Endothelial cell of umbilical vein (primary cell): Measurements from ENCODE around the gene JAKMIP1. TPM values are rescaled to one million over a fixed set of nuclear protein-coding genes. Genes with fewer than 3 reads are reported as not detected.

Source experiments
- BruUV-seq: library from RNA; stranded (reverse); fragments of 400-500 nt; replicated peaks from 2 replicates; lab custom pipeline; 2021; lab: Mats Ljungman, UMichigan
- CTCF ChIA-PET: fragments of 300-600, 350-600 bp; sonication (Branson Sonifier 250); formaldehyde crosslinking; loops from one replicate; lab custom pipeline; 2021; ENCODE audit warnings: antibody characterized with exemption, inconsistent platforms; lab: Charles Lee
- POLR2A ChIA-PET: fragments of 300-600, 350-600 bp; sonication (Branson Sonifier 250); formaldehyde crosslinking; loops from one replicate; lab custom pipeline; 2021; ENCODE audit warnings: antibody characterized with exemption, inconsistent platforms; lab: Charles Lee
- DNase-seq: peaks from one replicate; pipeline ENCODE4 v3.0.0-alpha.2; 2011; ENCODE audit warnings: low read depth, low spot score
- FAIRE-seq: peaks from 2 replicates; lab custom pipeline; 2011; peaks lifted over from hg19 to GRCh38; lab: Jason Lieb, UNC
- H2AFZ ChIP-seq: 2 replicates; pipeline ENCODE4 v1.6.0; 2012; ENCODE audit warnings: low read depth, low read length, control low read depth, inconsistent platforms
- H3K27ac ChIP-seq: 2 replicates; pipeline ENCODE4 v1.5.1; 2011; ENCODE audit warnings: low read depth, mild to moderate bottlenecking, control low read depth, low read length, moderate library complexity; ENCODE audit not compliant: insufficient read depth
- H3K27me3 ChIP-seq, 2 experiments: 2 replicates each; pipeline versions ENCODE4 v1.6.0 to v1.6.1; 2011; ENCODE audit warnings: low read length in 2 of 2, mixed read lengths in 1 of 2; ENCODE audit not compliant: control insufficient read depth in 2 of 2, insufficient read depth in 2 of 2
- H3K36me3 ChIP-seq, 2 experiments: 2 replicates in 1 of 2; 3 replicates in 1 of 2; pipeline ENCODE4 v1.5.1; 2011; ENCODE audit warnings: low read length in 2 of 2, mild to moderate bottlenecking in 1 of 2, moderate library complexity in 1 of 2; ENCODE audit not compliant: control insufficient read depth in 2 of 2, insufficient read depth in 2 of 2; ENCODE audit errors: extremely low read depth in 1 of 2
- H3K4me1 ChIP-seq: 3 replicates; pipeline ENCODE4 v1.5.1; 2011; ENCODE audit warnings: mild to moderate bottlenecking, low read length; ENCODE audit not compliant: control insufficient read depth, insufficient read depth; ENCODE audit errors: extremely low read depth
- H3K4me2 ChIP-seq: 2 replicates; pipeline ENCODE4 v1.6.1; 2011; ENCODE audit warnings: low read length, control low read depth, mixed read lengths; ENCODE audit not compliant: insufficient read depth
- H3K4me3 ChIP-seq, 3 experiments: fragments of 200-600 bp in 1 of 3; sonication (generic), shearing (Covaris generic) in 1 of 3; replicated peaks in 1 of 3; 2 replicates each; pipeline ENCODE4 v1.5.1; 2011 to 2016; ENCODE audit warnings: control low read depth in 3 of 3, low read length in 3 of 3, mild to moderate bottlenecking in 2 of 3, inconsistent platforms in 1 of 3, low read depth in 1 of 3, moderate library complexity in 1 of 3; ENCODE audit not compliant: insufficient read depth in 1 of 3
- H3K79me2 ChIP-seq: 2 replicates; pipeline ENCODE4 v1.6.0; 2012; ENCODE audit warnings: low read length, inconsistent platforms; ENCODE audit not compliant: control insufficient read depth, insufficient read depth
- H3K9ac ChIP-seq: replicated peaks from 2 replicates; pipeline ENCODE3; 2011; ENCODE audit warnings: low read length, control low read depth; ENCODE audit not compliant: insufficient read depth; ENCODE audit errors: extremely low read depth
- H3K9me1 ChIP-seq: replicated peaks from 3 replicates; pipeline ENCODE4 v1.6.0; 2011; ENCODE audit warnings: mild to moderate bottlenecking, low read length; ENCODE audit not compliant: control insufficient read depth, insufficient read depth; ENCODE audit errors: extremely low read depth
- H3K9me3 ChIP-seq: replicated peaks from 2 replicates; pipeline ENCODE4 v1.5.1; 2012; ENCODE audit warnings: low read length, inconsistent platforms; ENCODE audit not compliant: control insufficient read depth, insufficient read depth
- H4K20me1 ChIP-seq: replicated peaks from 2 replicates; pipeline ENCODE3; 2011; ENCODE audit warnings: mild to moderate bottlenecking, low read length; ENCODE audit not compliant: control insufficient read depth, insufficient read depth; ENCODE audit errors: extremely low read depth
- CTCF ChIP-seq, 2 donors: IDR thresholded peaks; 1 replicate in 1 of 2; 2 replicates in 1 of 2; pipeline ENCODE4 v1.5.1; 2011; ENCODE audit warnings: low read length in 2 of 2, mild to moderate bottlenecking in 2 of 2, moderate library complexity in 2 of 2, control low read depth in 1 of 2, inconsistent platforms in 1 of 2, low read depth in 1 of 2; ENCODE audit not compliant: insufficient read depth in 1 of 2; ENCODE audit errors: extremely low read depth in 1 of 2
- EZH2 ChIP-seq: IDR thresholded peaks from 2 replicates; pipeline ENCODE4 v1.6.1; 2012; ENCODE audit warnings: borderline replicate concordance, low read depth, mild to moderate bottlenecking, moderate library complexity, low read length, inconsistent platforms; ENCODE audit not compliant: severe bottlenecking
- FOS ChIP-seq: IDR thresholded peaks from 2 replicates; pipeline ENCODE4 v1.6.1; 2011; ENCODE audit warnings: mild to moderate bottlenecking, low read length, moderate library complexity, borderline replicate concordance; ENCODE audit not compliant: insufficient read depth
- GATA2 ChIP-seq: IDR thresholded peaks from 2 replicates; pipeline ENCODE4 v1.7.0; 2011; ENCODE audit warnings: low read depth, mild to moderate bottlenecking, moderate library complexity, mixed read lengths, low read length; ENCODE audit not compliant: insufficient read length, insufficient read depth
- JUN ChIP-seq: IDR thresholded peaks from 2 replicates; pipeline ENCODE4 v1.6.1; 2011; ENCODE audit warnings: borderline replicate concordance, low read depth; ENCODE audit not compliant: insufficient read length, insufficient read depth
- MAX ChIP-seq: IDR thresholded peaks from 2 replicates; pipeline ENCODE4 v1.6.1; 2011; ENCODE audit not compliant: insufficient read depth, insufficient read length
- MYC ChIP-seq: IDR thresholded peaks from one replicate; pipeline ENCODE4 v1.6.1; 2011; ENCODE audit warnings: mild to moderate bottlenecking, low read depth, low read length
- POLR2A ChIP-seq: IDR thresholded peaks from 2 replicates; pipeline ENCODE4 v1.6.1; 2012; ENCODE audit warnings: low read depth, mild to moderate bottlenecking, control low read depth, low read length
- POLR2AphosphoS5 ChIP-seq: IDR thresholded peaks from 2 replicates; pipeline ENCODE4 v1.6.1; 2012; ENCODE audit warnings: low read depth, mild to moderate bottlenecking, control low read depth, low read length, moderate library complexity; ENCODE audit not compliant: insufficient read depth
- dilution Hi-C: fragments of 300-500 bp; cut with MboI; formaldehyde crosslinking; loops from one replicate; pipeline ENCODE4 v1.15.0; 2019; ENCODE audit warnings: low sequenced_read_pairs; ENCODE audit not compliant: extremely low pct_ligation_motif_present
- intact Hi-C: fragments of 100-400 bp; cut with micrococcal nuclease; formaldehyde crosslinking; loops from one replicate; pipeline ENCODE4 v1.10.0; 2022
- polyA plus RNA-seq, 4 experiments: library from polyadenylated mRNA; depleted of rRNA in 3 of 4; stranded (reverse) in 3 of 4; unstranded in 1 of 4; fragments of >200 nt; gene quantifications; 2 replicates each; pipeline versions ENCODE4 v1.2.1 to v1.2.3, GENCODE V29; 2011 to 2012; ENCODE audit warnings: missing spikeins in 1 of 4
- total RNA-seq: library from RNA; stranded (reverse); gene quantifications from 2 replicates; pipeline ENCODE4 v1.2.3, GENCODE V29; 2021

JAKMIP1 gene
- total and polyA plus RNA-seq, 2 donors (not counting 3 experiments of a cell fraction or from before 2014, with no cell fraction given), result not detected

- intact Hi-C loops (no loop called here), dilution Hi-C loops (no loop called here)
- peaks cover 4% of the 10 kb centered on the region in 2 experiments for H3K27me3 ChIP-seq
- no peaks in the 10 kb centered on the region for H3K79me2 ChIP-seq
- H3K4me3 ChIP-seq, result no peak overlapping the region
- CTCF ChIA-PET, result interaction anchor here (1.5 kb wide), 1 partner anchor 134 kb away, joined by 3 read pairs; no protein-coding TSS in a partner anchor
- no peak for DNase-seq
- no peaks in the 10 kb centered on the region for H4K20me1 ChIP-seq
- TF ChIP-seq POLR2AphosphoS5 (no peak), GATA2 (no peak), MAX (no peak), FOS (no peak), POLR2A (no peak), EZH2 (no peak), CTCF (IDR thresholded peaks at IDR 0.05; ENCODE audit: extremely low read depth in 1 of 2, insufficient read depth in 1 of 2, low read depth in 1 of 2, low read length in 2 of 2) (no peak), MYC (no peak), JUN (no peak)
- no peaks in the 10 kb centered on the region for H3K9me3 ChIP-seq
- no peak overlapping the region for H2AFZ ChIP-seq
- POLR2A ChIA-PET, result no interaction called here
- H3K4me1 ChIP-seq, result no peaks in the 10 kb centered on the region
- H3K9ac ChIP-seq, result no peak overlapping the region
- BruUV-seq, result no TSS peak
- no peaks in the 10 kb centered on the region for H3K36me3 ChIP-seq
- no peak overlapping the region for H3K27ac ChIP-seq
- no peak for FAIRE-seq
- H3K4me2 ChIP-seq, result no peak overlapping the region
- no peaks in the 10 kb centered on the region for H3K9me1 ChIP-seq
Observed at GRCh38 chr4:6193399-6193798, 7.0 kb downstream of the JAKMIP1 start.
